T-helper 1 cell treated with Interleukin-12 subunit alpha and Interleukin-12 subunit beta and Interleukin-4 antibody, amounts not matched to agents 30 μg/mL and 1 μg/mL, for 36 hours (primary cell): ENCODE measurements around the gene ZNF771.

Source experiments
- H3K27ac Mint-ChIP-seq: one replicate; pipeline ENCODE4 v1.8.0; 2021; ENCODE audit warnings: mild to moderate bottlenecking, mixed read lengths
- H3K27me3 Mint-ChIP-seq: one replicate; pipeline ENCODE4 v1.8.0; 2021; ENCODE audit warnings: low read depth, mixed read lengths
- H3K36me3 Mint-ChIP-seq: one replicate; pipeline ENCODE4 v1.8.0; 2021; ENCODE audit warnings: low read depth, mixed read lengths
- H3K4me1 Mint-ChIP-seq: one replicate; pipeline ENCODE4 v1.8.0; 2021; ENCODE audit warnings: low read depth, mixed read lengths
- H3K4me3 Mint-ChIP-seq: one replicate; pipeline ENCODE4 v1.8.0; 2021; ENCODE audit warnings: mild to moderate bottlenecking, moderate library complexity, mixed read lengths
- H3K9me3 Mint-ChIP-seq: one replicate; pipeline ENCODE4 v1.8.0; 2021; ENCODE audit warnings: mixed read lengths

Gene ZNF771

DNA sequence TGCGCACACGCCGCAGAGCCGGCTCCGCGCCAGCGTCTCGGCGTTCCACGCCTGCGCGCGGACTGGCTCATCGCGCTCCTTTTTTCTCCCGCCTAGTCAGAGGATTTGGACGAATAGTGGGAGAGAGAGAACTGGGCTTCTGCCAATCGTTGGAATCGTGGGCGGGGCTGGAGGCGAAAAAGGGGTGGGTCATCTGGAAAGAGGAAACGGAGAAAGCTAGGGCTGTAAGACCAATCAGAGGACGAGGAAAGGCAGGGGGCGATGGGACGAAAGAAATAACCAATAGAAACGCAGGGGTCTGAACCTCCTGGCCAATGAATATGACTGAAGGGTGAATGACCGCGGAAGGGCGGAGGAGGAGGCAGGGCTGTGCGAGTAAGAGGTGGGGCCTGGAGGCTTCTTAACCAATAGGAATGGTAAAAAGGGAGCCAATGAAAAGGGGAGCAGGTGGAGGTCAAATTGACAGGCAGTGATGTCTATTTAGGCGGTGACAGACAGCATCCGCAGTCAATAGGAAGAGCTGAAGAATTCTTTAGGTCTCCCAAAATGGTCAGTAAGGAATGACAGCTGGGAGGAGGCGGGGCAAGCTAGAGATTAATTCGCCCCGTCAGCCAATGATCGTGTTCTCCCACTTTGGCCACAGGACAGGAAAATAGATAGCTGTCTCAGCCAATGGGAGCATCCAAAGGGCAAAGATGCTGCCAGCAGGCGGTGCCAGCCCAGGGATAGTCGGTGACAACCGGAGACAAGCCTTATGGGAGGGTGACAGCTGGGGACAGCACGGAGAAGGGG, 36.8 kb upstream of the ZNF771 start, which contains the start of gene TBC1D10B:
Gene TBC1D10B (minus strand): TSS at position 39 of the 792 bp plus-strand sequence. CDS start 311 bp downstream, outside the sequence.
- peaks cover 14% of the 10 kb centered on the region for H3K36me3 Mint-ChIP-seq
- H3K27me3 Mint-ChIP-seq = no peaks in the 10 kb centered on the region
- no peaks in the 10 kb centered on the region for H3K9me3 Mint-ChIP-seq
- peak within 1 kb of the TSS; percentile 87 for H3K4me3 Mint-ChIP-seq
- H3K27ac Mint-ChIP-seq = peak within 1 kb of the TSS; percentile 94
- H3K4me1 Mint-ChIP-seq = peaks cover 33% of the 10 kb centered on the region

DNA sequence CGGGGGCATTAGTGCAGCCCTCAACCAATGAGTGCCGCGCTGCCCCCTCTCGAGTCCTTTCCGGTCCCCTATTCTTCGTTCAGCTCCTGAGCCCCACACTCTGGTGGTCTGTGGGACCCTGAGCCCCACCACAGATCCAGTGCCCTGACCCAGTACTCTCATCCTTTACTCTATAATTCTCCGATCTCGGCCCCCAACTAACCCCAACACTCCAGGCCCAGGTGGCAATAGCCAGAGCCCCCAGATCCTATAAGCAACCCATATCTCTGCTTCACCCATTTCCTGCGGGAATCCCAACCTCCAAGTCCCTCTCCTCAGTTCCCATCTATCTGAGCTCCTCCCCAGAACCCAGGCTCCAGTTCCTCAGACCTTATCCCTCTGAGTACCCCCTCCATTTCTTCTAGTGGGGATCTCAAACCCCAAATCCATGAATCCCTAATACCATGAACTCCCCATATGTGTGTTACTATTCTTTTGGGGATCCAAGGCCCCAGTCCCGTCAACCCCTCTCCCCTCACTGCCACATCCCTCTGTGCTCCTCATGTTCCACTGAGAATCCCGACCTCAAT, 36.1 kb upstream of the ZNF771 start:
- no peaks in the 10 kb centered on the region for H3K9me3 Mint-ChIP-seq
- H3K27ac Mint-ChIP-seq = peak overlapping the region; percentile 94
- peak overlapping the region; percentile 84 for H3K4me3 Mint-ChIP-seq
- H3K4me1 Mint-ChIP-seq = peaks cover 30% of the 10 kb centered on the region
- H3K36me3 Mint-ChIP-seq = peaks cover 12% of the 10 kb centered on the region
- no peaks in the 10 kb centered on the region for H3K27me3 Mint-ChIP-seq

DNA sequence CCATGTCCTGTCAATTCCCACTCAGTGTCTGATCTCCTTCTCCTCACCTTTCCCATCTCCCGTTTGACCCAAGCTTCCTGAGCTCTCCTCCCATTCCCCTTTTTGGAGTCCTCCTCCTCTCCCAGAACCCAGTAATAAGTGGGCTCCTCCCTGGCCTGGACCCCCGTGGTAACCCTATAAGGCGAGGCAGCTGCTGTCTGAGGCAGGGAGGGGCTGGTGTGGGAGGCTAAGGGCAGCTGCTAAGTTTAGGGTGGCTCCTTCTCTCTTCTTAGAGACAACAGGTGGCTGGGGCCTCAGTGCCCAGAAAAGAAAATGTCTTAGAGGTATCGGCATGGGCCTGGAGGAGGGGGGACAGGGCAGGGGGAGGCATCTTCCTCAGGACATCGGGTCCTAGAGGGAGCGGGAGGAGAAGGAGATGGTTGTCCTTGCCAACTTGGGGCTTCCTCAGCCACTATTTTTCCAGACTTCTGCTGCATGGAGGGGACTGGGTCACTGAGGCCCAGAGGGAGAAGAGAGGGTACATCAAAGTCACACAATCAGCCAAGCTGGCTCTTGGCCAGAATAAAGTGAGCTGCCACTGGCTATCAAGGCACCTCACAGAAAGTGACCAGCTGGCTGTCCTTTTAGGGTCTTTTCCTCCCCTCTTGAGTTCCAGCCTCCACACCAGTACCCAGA, 35.2 kb upstream of the ZNF771 start:
- Mint-ChIP-seq H3K4me3 (peak overlapping the region; percentile 84), H3K36me3 (peaks cover 9% of the 10 kb centered on the region), H3K27ac (peak overlapping the region; percentile 94), H3K4me1 (peaks cover 25% of the 10 kb centered on the region), H3K9me3 (no peaks in the 10 kb centered on the region), H3K27me3 (no peaks in the 10 kb centered on the region)

DNA sequence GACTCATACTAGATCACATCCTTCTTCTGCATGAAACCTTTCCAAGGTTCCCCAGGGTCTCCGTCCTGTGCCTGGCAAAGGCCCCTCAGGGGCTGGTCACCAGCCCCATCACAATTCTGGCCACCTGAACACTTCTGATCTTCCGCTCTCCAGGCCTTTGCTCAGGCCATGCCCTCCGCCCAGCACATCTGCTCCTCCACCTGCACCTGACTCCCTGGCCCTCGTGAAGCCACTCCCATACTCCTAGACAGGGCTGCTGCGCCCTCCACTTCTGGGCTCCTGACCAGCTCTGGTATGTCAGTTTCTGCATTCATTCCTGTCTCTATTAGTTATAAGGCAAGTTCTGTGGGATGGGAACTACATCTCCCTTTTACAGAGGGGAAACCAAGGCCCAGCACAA, 34.7 kb upstream of the ZNF771 start:
- Mint-ChIP-seq H3K27ac (no peak overlapping the region), H3K27me3 (no peaks in the 10 kb centered on the region), H3K4me3 (no peak overlapping the region), H3K4me1 (peaks cover 24% of the 10 kb centered on the region), H3K36me3 (peaks cover 9% of the 10 kb centered on the region), H3K9me3 (no peaks in the 10 kb centered on the region)

DNA sequence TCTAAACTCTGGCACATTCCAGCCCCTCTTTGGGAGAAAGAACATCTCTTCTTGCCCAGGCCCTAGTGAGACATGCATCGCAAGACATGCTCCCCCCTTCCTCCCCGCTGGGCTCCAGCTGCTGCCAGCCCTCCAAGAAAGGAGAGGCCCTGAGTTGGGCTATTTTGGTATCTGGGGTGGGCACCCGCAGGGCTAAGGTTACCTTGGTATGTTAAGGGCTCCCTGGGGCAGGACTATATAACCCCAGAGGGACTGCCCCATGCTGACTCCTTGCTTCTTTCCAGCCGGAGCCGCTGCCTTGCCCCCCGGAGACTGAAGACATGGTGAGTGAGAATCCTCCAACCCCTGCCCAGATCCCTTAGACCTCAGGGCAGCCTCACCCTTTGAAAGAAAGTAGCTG, 32.9 kb upstream of the ZNF771 start, which contains the start of gene MYL11:
Gene MYL11 (plus strand): TSS at position 265 of the 400 bp plus-strand sequence. CDS start 56 bp downstream, at position 321.
- Mint-ChIP-seq H3K27me3 (no peaks in the 10 kb centered on the region), H3K4me1 (peaks cover 25% of the 10 kb centered on the region), H3K4me3 (no peak within 1 kb of the TSS), H3K27ac (peak within 1 kb of the TSS; percentile 53), H3K9me3 (no peaks in the 10 kb centered on the region), H3K36me3 (peaks cover 14% of the 10 kb centered on the region)

DNA sequence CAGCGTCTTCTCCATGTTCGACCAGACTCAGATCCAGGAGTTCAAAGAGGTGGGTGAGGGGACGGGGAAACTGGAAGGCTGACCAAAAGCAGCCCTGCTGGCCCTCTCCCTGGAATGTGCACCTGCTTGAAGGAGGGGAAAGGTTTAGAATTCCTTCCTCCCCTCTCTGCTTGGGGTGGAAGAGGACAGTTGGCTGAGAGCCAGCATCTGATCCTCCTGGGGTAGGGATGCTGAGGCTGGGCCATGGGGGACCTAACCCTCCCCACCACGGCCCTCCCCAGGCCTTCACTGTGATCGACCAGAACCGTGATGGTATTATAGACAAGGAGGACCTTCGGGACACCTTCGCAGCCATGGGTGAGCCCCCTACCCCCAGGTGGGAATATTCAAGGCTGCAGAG, 31.5 kb upstream of the ZNF771 start:
- Mint-ChIP-seq H3K4me1 (peaks cover 34% of the 10 kb centered on the region), H3K9me3 (no peaks in the 10 kb centered on the region), H3K27me3 (no peaks in the 10 kb centered on the region), H3K36me3 (peaks cover 20% of the 10 kb centered on the region), H3K27ac (no peak overlapping the region), H3K4me3 (no peak overlapping the region)

DNA sequence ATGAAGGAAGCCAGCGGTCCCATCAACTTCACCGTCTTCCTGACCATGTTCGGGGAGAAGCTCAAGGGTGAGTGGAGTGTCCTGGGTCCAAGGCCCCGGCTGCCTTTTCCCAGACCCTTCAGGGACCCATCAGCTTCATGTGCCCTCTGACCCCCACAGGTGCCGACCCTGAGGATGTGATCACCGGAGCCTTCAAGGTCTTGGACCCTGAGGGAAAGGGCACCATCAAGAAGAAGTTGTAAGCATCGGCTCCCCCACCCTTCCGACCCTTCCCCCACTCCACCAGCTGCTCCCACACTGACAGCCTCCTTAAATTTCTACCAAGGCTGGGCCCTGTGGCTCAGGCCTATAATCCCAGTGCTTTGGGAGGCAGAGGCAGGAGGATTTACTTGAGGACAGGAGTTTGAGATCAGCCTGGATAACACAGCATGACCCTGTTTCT, 30.9 kb upstream of the ZNF771 start:
- Mint-ChIP-seq H3K36me3 (peaks cover 23% of the 10 kb centered on the region), H3K4me1 (peaks cover 36% of the 10 kb centered on the region), H3K27me3 (no peaks in the 10 kb centered on the region), H3K4me3 (no peak overlapping the region), H3K9me3 (no peaks in the 10 kb centered on the region), H3K27ac (no peak overlapping the region)

DNA sequence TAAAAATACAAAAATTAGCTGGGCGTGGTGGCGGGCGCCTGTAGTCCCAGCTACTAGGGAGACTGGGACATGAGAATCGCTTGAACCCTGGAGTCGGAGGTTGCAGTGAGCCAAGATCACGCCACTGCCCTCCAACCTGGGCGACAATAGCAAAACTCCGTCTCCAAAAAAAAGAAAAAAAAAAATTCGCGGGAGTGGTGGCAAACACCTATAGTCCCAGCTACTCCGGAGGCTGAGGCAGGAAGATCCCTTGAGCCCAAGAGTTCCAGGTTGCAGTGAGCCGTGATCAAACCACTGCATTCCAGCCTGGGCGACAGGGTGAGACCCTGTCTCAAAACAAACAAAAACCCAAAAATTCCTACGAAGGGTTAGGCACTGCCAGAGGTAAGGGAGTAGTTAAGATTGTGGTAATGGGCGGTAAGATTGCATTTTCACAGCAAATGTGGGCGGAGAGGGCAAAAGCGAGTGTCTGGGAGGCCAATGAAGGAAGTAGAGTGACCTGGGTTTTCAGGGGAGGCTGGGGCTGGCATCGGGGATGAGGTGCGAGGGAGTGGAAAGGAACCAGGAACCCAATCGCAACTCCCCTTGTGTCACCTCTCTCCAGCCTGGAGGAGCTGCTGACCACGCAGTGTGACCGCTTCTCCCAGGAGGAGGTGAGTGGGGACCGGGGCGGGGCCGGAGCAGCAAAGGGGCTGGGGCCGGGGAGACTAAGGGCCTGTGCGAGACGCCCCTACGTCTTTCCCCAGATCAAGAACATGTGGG, 30.2 kb upstream of the ZNF771 start:
- peak overlapping the region; percentile 99 for H3K27ac Mint-ChIP-seq
- H3K4me1 Mint-ChIP-seq = peaks cover 30% of the 10 kb centered on the region
- H3K36me3 Mint-ChIP-seq = peaks cover 26% of the 10 kb centered on the region
- peak overlapping the region; percentile 96 for H3K4me3 Mint-ChIP-seq
- no peaks in the 10 kb centered on the region for H3K9me3 Mint-ChIP-seq
- H3K27me3 Mint-ChIP-seq = no peaks in the 10 kb centered on the region

DNA sequence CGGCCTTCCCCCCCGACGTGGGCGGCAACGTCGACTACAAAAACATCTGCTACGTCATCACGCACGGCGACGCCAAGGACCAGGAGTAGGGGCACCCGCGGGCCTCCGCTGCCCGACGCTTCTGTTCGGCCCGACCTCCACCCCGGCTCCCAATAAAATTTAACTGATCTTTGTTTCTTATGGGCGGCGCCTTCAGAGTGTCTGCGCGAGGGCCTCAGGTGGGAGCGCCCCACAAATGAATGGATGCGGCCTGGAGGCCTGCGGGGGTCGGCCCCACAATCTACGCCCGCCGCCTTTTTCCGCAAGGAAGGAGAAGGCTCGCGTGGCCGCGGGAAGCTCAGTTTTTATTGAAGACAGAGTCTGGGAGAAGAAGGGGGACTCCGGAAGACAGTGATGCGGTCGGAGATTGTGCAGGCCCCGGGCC, 29.6 kb upstream of the ZNF771 start:
- Mint-ChIP-seq H3K27me3 (no peaks in the 10 kb centered on the region), H3K4me1 (peaks cover 34% of the 10 kb centered on the region), H3K27ac (peak overlapping the region; percentile 99), H3K36me3 (peaks cover 28% of the 10 kb centered on the region), H3K4me3 (peak overlapping the region; percentile 96), H3K9me3 (no peaks in the 10 kb centered on the region)

DNA sequence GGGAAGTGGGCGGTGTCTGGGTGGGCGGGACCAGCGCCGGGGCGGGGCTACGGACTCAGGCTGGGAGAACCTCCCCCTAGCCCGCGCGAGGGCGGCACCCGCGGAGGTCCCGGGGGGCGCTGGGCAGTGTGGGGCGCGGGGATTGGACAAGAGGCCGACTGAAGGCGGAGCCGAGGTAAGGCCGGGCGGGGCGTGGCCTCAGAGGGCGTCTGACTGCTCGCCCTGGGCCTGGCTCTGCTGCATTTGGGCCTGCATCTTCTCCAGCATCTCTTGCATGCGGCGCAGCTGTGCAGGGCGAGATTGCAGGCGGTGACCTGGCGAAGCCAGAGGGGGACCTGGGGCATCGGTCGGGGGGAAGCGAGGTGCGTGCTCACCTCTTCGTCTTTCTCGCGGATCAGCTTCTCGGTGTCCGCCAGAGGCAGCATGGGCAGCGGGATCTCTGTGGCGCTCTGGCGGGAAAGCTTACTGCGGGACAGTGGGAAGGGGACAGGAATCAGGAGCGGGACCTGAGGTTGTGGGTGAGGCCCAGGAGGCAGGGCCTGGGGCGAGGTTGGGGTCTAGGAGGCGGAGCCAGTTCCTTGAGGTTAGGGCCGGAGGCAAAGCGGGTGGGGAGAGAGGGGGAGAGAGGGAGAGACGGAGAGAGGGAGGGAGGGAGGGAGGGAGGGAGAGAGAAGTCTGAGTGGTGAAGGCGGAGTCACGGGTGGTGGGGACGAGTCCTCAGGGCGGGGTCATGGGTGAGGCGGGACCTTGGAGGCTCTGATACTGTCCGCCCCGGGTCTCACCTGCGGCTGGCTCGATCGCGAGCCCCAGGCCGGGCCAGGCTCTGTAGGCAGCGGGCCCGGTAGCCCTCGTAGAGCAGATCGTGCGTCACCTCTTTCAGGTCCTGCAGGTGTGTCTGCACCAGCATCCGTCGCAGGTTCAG, 28.9 kb upstream of the ZNF771 start:
- H3K9me3 Mint-ChIP-seq = no peaks in the 10 kb centered on the region
- peak overlapping the region; percentile 96 for H3K4me3 Mint-ChIP-seq
- H3K4me1 Mint-ChIP-seq = peaks cover 34% of the 10 kb centered on the region
- peaks cover 28% of the 10 kb centered on the region for H3K36me3 Mint-ChIP-seq
- peak overlapping the region; percentile 99 for H3K27ac Mint-ChIP-seq
- H3K27me3 Mint-ChIP-seq = no peaks in the 10 kb centered on the region

DNA sequence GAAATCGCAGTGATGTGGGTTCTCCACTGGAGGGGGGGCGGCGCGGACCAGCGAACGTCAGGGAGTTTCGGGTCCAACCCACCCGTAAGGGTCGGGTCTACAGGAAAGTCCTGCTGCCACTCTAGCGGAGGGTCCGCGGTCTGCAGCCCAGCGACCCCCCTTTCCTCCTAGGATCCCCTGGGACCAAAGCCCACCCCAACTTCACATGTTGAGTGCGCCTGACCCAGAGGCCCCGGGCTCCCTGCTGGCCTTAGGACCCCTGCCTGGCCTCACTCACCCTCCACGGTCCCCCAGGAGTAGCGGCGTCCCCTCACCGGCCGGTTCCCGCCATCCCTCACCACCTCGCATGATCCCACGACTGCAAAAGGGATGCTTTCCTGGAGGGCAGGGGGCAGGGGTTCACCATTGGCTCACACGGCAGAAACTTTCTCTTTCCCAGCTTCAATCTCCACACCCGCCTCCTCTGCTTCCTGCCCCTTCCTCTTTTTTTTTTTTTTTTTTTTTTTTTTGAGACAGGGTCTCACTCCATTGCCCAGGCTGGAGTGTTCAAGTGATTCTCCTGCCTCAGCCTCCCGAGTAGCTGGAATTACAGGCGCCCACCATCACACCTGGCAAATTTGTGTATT, 28.1 kb upstream of the ZNF771 start:
- peaks cover 37% of the 10 kb centered on the region for H3K4me1 Mint-ChIP-seq
- peak overlapping the region; percentile 96 for H3K4me3 Mint-ChIP-seq
- no peaks in the 10 kb centered on the region for H3K27me3 Mint-ChIP-seq
- no peaks in the 10 kb centered on the region for H3K9me3 Mint-ChIP-seq
- H3K36me3 Mint-ChIP-seq = peaks cover 30% of the 10 kb centered on the region
- H3K27ac Mint-ChIP-seq = peak overlapping the region; percentile 99

DNA sequence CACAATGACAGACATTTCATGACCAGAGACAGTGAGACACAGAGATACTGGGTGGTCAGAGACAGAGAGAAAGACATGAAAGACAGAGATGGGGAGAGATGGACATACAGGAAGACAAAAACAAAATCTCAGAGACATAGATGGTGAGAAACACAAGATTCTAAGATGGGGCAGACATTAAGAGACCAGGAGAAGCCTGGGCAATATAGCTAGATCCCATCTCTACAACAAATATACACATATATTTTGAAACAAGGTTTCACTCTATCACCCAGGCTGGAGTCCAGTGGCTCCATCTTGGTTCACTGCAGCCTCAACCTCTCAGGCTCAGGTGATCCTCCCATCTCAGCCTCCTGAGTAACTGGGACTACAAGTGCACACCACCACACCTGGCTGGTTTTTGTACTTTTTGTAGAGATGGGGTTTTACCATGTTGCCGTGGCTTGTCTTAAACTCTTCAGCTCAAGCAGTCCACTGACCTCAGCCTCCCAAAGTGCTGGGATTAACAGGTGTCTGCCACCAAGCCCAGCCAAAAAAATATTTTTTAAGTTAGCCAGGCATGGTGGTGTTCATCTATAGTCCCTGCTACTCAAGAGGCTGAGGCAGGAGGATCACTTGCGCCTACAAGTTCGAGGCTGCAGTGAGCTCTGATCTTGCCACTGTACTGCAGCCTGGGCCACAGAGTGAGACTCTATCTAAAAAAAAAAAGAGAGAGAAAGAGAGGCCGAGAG, 27.2 kb upstream of the ZNF771 start:
- H3K27me3 Mint-ChIP-seq = no peaks in the 10 kb centered on the region
- peak overlapping the region; percentile 99 for H3K27ac Mint-ChIP-seq
- peaks cover 37% of the 10 kb centered on the region for H3K4me1 Mint-ChIP-seq
- peaks cover 30% of the 10 kb centered on the region for H3K36me3 Mint-ChIP-seq
- H3K4me3 Mint-ChIP-seq = peak overlapping the region; percentile 96
- no peaks in the 10 kb centered on the region for H3K9me3 Mint-ChIP-seq
